GM18517 (cell line): ENCODE data around the gene UGT2B11.
"Not testable (repeated sequence)": the region's sequence is repeated elsewhere in the genome, so short reads cannot be mapped to it uniquely, and the experiment has no call there.

Experiments used
- ATAC-seq: cut with Tn5 transposase; IDR thresholded peaks from one replicate; pipeline ENCODE4 v1.9.1; 2021; ENCODE audit warnings: mild to moderate bottlenecking, moderate library complexity; ENCODE audit not compliant: unreplicated experiment

Gene UGT2B11

DNA sequence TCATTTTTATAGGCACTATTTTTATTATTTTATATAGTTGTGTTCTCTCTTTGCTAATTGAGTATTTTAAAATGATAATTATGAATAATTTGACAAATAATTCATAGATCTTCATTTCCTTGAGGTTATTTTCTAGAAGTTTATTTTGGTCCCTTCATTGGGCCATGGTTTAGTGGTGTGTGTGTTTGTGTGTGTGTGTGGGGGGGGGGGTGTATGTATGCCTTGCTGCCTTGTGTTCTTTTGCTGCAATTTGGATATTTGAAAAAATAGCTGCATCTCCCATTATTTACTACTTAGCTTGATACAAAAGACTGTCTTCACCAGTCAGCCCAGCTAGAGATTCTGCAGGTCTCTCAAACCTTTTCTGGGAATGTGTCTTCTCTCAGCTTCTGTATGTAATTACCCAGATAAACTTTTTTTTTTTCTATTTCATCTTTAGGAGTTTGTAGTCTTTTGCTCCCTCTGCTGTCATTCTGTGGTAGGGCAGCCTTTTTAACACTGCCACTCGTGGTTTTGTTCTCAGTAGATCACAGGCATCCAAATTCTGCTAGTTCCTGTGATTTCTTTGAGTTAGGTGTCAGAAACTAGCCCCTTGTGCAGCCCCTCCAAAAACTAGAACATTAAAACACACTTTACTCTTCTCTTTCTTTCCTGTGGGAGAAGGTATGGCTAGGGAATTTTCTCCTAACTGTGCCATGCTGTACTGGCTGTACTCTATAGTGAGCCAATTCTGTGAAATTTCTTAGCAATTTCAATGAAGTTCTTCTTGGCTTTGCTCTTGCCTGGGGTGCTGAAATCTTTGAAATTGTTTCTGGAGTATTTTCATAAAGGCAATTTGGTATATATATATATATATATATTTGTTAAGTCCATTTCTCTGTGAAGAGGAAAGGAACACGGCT is 44.1 kb downstream of the UGT2B11 start:
- peak; percentile 82 for ATAC-seq

DNA sequence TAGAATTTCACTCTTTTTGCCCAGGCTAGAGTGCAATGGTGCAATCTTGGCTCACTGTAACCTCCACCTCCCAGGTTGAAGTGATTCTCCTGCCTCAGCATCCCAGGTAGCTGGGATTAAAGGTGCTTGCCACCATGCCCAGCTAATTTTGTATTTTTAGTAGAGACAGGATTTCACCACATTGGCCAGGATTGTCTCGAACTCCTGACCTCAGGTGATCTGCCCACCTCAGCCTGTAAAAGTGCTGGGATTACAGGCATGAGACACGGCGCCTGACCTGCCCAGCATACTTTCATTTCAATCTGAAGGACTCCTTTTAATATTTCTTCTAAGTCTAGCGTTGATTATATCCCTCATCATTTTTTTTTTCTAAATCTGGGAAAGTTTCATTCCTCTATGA is 45.4 kb downstream of the UGT2B11 start:
- not testable (repeated sequence) for ATAC-seq

DNA sequence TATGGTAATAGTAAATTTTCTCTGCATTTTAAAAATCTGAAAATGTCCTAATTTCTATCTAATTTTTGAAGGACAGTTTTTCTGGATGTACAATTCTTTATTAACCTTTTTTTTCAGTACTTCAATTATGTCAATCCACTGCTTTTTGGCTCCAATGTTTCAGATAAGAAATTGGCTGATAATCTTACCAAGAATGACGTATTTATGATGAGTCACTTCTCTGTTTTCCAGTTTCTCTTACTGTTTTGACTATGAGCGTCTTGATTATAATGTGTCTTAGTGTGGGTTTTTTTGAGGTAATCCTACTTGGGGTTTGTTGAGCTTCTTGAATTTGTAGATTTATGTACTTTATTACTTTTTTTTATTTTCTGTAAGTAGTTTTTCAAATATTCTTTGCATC is 47.2 kb downstream of the UGT2B11 start:
- no peak for ATAC-seq

GRCh38 chr4:69166376-69166775 is 48.2 kb downstream of the UGT2B11 start:
- ATAC-seq = not testable (repeated sequence)

GRCh38 chr4:69165707-69166106 is 48.8 kb downstream of the UGT2B11 start:
- not testable (repeated sequence) for ATAC-seq

DNA sequence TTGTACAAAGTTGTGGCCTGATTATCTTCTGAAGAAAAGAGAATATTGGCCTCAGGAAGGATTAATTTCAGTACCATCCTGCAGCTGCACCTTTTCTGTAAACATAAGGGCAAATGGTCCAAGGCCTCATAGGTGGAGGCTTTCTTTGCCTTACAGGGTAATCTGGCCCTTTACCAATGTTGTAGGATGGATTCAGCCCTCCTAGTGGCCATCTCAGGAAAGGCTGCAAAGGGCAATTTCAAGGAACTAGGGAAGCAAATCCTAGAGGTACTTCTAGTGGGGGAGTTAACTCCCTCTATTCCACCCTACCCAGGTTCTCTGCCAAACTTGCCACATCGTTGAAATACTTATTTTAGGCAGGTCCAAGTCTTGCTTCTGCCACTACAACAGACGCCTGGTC is 57.6 kb downstream of the UGT2B11 start:
- no peak for ATAC-seq

- no peak for ATAC-seq
Observed at GRCh38 chr4:69154021-69154420, 60.5 kb downstream of the UGT2B11 start.
